Measurements from ENCODE around the gene ADCY9.
A peak's percentile ranks its signal among the peaks of the same experiment; 100 is the strongest.

The ADCY9 gene

DNA sequence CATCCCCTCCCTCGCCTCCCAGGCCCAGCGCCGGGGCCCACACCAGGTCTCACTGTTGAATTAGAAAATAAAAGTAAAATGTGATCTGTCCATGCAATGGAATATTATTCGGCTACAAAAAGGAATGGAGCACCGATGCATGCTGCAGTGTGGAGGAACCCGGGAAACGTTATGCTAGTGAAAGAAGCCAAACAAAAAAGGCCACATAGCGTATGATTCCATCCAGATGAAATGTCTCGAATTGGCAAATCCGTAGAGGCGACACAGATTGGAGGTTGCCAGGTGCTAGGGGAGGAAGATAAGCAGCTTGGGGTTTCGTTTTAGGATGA, 972 bp upstream of the ADCY9 start:
- TF ChIP-seq, protein P1, sequence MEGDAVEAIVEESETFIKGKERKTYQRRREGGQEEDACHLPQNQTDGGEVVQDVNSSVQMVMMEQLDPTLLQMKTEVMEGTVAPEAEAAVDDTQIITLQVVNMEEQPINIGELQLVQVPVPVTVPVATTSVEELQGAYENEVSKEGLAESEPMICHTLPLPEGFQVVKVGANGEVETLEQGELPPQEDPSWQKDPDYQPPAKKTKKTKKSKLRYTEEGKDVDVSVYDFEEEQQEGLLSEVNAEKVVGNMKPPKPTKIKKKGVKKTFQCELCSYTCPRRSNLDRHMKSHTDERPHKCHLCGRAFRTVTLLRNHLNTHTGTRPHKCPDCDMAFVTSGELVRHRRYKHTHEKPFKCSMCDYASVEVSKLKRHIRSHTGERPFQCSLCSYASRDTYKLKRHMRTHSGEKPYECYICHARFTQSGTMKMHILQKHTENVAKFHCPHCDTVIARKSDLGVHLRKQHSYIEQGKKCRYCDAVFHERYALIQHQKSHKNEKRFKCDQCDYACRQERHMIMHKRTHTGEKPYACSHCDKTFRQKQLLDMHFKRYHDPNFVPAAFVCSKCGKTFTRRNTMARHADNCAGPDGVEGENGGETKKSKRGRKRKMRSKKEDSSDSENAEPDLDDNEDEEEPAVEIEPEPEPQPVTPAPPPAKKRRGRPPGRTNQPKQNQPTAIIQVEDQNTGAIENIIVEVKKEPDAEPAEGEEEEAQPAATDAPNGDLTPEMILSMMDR (conservative IDR thresholded peaks at IDR 0.05): no peak
- peak overlapping the region; percentile 54; the same call in 1 of the 2 replicates for H3K27ac ChIP-seq

GRCh38 chr16:4115949-4116318, 308 bp downstream of the ADCY9 start:
- H3K27ac ChIP-seq: peak overlapping the region; percentile 54; the same call in 1 of the 2 replicates
- TF ChIP-seq, protein P1 (conservative IDR thresholded peaks at IDR 0.05): no peak

DNA sequence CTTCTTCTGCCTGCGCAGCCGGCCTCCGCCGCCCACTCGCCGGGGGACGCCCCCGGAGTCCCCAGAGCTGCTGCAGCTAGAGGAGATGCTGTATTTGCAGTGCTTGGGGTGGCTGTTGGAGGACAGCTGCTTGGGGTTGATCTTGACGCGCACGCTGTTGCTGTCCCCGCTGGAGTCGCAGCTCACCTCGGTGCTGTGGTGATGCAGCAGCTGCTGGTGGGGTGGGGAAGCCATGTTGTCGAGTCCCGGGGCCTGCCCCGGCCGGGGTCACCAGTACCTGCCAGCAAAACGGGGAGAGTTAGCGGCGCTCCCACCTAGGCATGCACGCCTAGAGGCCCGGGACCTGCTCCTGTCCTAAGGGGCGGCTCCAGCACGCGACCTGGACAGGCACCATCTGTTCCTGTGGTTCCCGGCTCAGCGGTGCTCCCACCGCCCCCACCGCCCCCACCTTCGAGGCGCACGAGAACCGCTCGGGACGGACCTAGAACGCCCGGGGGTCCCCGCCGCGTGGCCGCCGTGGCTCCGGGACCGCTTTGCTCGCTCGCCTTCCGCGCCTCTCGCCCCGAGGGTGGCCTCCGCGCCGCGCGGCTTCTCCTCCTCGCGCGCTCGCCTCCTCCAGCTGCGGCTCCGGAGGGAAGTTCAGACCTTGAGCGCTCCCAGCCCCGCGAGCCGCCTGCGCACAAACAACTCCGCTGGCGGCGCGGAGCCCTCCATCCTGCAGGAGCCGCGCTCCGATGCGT, 863 bp downstream of the ADCY9 start:
- peak overlapping the region; percentile 54; the same call in 1 of the 2 replicates for H3K27ac ChIP-seq

DNA sequence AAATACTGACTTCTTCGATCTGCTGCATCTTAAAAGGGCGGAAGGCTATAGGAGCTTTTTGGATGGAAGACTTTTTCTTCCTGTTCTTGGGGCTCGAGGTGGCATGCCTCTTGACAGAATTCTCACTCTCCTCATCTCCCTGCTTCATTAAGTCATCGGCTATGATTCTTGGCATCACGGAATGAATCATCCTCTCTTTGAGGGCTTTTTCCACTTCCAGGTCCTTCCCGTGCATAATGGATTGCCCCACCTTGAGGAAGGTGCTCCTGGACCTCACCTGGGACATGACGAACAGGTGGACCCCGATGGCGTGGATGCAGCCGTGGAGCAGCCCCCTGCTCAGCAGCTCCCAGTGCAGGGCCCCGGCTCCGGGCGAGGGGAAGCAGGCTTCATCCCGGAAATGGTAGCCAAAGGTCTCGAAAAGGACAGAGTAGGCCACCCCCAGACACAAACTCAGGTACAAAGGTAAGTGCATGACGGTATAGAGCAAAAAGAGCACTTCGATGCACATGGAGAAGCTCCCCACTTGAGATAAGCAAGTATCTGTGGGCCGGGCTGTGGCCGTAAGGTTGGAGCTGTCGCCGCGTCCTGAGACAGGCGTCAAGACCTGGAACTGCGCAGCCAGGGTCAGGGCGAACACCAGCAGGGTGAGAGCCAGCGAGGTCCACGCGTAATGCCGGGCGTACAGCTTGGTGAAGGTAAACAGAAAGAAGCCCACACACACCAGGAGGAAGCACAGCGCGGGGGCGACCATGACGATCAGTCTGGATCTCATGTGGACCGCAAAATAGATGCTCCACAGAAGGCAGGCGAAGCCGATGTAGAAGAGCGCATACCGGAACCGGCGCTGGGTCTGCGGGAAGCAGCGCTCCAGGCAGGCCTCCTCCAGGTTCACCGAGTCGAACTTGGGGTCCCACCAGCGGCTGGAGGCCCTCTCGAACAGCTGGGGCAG, 1.7 kb downstream of the ADCY9 start:
- TF ChIP-seq, protein P1 (conservative IDR thresholded peaks at IDR 0.05): no peak
- no peak overlapping the region for H3K27ac ChIP-seq

More for the DNA sequence above, 863 bp downstream of the ADCY9 start:
- TF ChIP-seq, protein P1 (conservative IDR thresholded peaks at IDR 0.05): no peak

- no peak overlapping the region for H3K27ac ChIP-seq
- TF ChIP-seq, protein P1 (conservative IDR thresholded peaks at IDR 0.05): no peak
These were observed 2.6 kb downstream of the ADCY9 start for GRCh38 chr16:4113358-4114256.

DNA sequence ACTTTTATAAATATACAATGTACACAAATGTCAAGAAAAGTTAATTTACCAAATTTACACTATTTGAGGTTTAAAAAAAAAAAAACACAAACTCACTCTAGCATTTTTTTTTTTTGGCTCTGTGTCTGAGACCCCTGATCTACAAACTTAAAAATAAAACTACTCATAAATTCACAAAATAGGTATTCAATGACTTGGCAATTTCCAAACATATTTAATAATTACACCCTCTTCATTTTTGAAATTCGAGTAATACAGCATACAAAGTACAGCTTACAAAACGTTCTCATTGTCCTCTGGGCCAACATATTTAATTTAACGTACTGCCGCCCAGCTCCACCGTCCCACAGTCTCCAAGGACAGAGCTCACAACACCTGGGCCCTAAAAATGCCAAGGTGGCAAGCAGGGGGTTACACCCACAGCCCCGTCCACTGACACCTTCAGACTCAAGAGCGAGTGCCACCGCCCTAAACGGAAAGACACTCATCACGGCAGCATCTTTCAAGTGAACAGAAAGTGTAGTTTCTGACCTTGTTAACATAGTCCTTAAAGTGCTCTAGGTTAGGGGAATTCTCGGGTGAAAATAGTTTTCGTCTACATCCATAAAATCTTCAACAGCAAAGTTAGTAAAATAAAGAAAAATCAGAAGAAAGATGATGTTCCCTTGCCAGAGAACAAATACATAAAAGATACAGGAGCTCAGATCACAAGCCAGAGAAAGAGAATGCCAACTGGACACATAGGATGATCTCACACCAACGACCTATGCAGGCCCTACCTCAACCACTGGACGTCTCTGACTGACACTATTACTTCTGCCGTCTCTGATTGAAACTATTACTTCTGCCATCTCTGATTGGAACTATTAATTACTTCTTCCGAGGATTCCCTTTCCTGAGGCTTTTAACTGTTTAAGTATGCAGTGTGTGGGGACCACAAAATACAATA, 4.2 kb downstream of the ADCY9 start:
- TF ChIP-seq, protein P1 (conservative IDR thresholded peaks at IDR 0.05): no peak
- H3K27ac ChIP-seq: no peak overlapping the region
